Umbilical cord (tissue), 2 donors: Measurements from ENCODE around the gene CCNK. TPM values are rescaled to one million over a fixed set of nuclear protein-coding genes. Genes with fewer than 3 reads are reported as not detected.

Source experiments
- DNase-seq: peaks from one replicate; pipeline ENCODE4 v3.0.0-alpha.2; 2015; ENCODE audit warnings: low spot score
- total RNA-seq: library from RNA; depleted of rRNA; stranded (reverse); fragments of >200 nt; gene quantifications from one replicate; pipeline ENCODE4 v1.2.3, GENCODE V29; 2014; ENCODE audit warnings: low replicate concordance; ENCODE audit not compliant: insufficient read depth

Gene CCNK
- total RNA-seq, 1 donor from 2014 or later = 33.0 TPM

- no peak for DNase-seq
Observed at GRCh38 chr14:99551034-99551922, 70.1 kb downstream of the CCNK start.

GRCh38 chr14:99552021-99552553, 70.9 kb downstream of the CCNK start:
- no peak for DNase-seq

GRCh38 chr14:99552572-99553216, 71.5 kb downstream of the CCNK start:
- DNase-seq = no peak

- no peak for DNase-seq
Observed at GRCh38 chr14:99554184-99554583, 73.0 kb downstream of the CCNK start.

GRCh38 chr14:99554757-99555531, 73.7 kb downstream of the CCNK start:
- DNase-seq = no peak

- no peak for DNase-seq
Observed at GRCh38 chr14:99556134-99556791, 75.1 kb downstream of the CCNK start.

- DNase-seq = no peak
Observed at GRCh38 chr14:99559286-99559990, 78.2 kb downstream of the CCNK start.

GRCh38 chr14:99560403-99560802, 79.2 kb downstream of the CCNK start:
- no peak for DNase-seq

- DNase-seq = no peak
Observed at GRCh38 chr14:99560922-99561683, 79.9 kb downstream of the CCNK start.

GRCh38 chr14:99561864-99562263, 80.7 kb downstream of the CCNK start:
- no peak for DNase-seq

Other genes starting within 250 kb of the CCNK start
- 2.6 TPM for gene BCL11B, start 209.2 kb upstream of the CCNK start, total RNA-seq
- gene SETD3, start 550 bp upstream of the CCNK start, total RNA-seq = 101 TPM
- 7.5 TPM for gene CCDC85C, start 122.8 kb downstream of the CCNK start, total RNA-seq
- gene HHIPL1, start 163.7 kb downstream of the CCNK start, total RNA-seq = 12.0 TPM
- 9.4 TPM for gene CYP46A1, start 202.9 kb downstream of the CCNK start, total RNA-seq